Measurements from ENCODE around the gene FGF2.
"Not testable (repeated sequence)": the region's sequence is repeated elsewhere in the genome, so short reads cannot be mapped to it uniquely, and the experiment has no call there.

FGF2 gene

DNA sequence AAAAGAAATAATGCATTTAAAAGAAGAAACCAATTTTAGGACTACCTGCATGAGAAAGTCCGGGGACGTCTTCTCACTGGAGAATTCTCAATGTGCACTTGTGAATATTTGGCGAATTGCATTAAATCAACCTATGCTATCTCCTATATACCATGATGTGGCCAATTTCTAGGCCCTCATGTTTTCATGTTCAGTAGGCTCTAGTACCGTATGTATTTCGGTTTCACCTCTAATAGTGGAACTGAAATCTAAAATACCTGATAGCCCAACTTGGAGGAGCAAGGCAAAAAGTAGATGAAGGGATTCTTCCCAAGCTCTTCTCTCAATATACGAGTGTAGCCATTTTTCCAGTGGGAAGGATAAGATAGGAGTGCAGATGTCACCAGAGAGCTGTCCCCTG, 11.4 kb upstream of the FGF2 start:
- no peak for DNase-seq

- no peak for DNase-seq
Observed at GRCh38 chr4:122816476-122816875, 10.2 kb upstream of the FGF2 start.

DNA sequence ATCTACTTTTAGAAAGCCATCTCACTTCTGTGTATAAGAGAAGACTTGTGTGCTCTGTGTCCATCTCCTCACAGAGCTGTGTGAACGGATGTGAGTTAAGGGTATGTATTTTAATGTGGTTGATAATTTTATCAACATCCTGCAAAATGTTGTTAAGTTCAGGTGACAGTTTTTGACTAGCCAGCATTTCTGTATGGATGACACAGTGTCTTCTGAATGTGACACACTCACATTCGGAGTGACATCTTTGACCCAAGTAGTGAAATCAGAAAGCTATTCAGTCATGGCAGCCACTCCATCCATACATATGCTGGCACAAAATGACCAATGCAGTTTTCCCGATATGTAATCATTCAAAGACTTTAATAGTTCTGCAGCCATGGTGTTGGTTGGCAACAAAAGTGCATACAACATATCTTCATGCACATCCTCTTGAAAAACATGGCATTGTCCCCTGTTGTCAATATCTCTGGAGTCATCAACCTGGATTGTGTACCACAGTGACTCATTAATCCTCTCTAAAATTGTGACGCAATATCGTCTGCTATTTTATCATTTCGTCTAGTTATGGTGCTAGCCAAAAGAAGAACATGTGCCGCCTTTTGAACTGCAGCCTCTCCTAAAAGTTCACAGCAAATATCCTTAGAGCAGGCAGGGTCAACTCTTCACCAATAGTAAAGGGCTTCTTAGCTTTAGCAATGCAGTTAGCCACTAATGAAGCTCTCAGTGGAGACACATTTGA, 6.8 kb upstream of the FGF2 start:
- no peak for DNase-seq

- no peak for DNase-seq
Observed at GRCh38 chr4:122821092-122821491, 5.5 kb upstream of the FGF2 start.

- no peak for DNase-seq
Observed at GRCh38 chr4:122822466-122822865, 4.2 kb upstream of the FGF2 start.

- no peak for DNase-seq
Observed at GRCh38 chr4:122823476-122823875, 3.2 kb upstream of the FGF2 start.

GRCh38 chr4:122824616-122825015, 2.0 kb upstream of the FGF2 start:
- DNase-seq, result no peak

GRCh38 chr4:122826079-122826527, 528 bp upstream of the FGF2 start:
- DNase-seq, result no peak

GRCh38 chr4:122827258-122827878, 737 bp downstream of the FGF2 start:
- no peak for DNase-seq

DNA sequence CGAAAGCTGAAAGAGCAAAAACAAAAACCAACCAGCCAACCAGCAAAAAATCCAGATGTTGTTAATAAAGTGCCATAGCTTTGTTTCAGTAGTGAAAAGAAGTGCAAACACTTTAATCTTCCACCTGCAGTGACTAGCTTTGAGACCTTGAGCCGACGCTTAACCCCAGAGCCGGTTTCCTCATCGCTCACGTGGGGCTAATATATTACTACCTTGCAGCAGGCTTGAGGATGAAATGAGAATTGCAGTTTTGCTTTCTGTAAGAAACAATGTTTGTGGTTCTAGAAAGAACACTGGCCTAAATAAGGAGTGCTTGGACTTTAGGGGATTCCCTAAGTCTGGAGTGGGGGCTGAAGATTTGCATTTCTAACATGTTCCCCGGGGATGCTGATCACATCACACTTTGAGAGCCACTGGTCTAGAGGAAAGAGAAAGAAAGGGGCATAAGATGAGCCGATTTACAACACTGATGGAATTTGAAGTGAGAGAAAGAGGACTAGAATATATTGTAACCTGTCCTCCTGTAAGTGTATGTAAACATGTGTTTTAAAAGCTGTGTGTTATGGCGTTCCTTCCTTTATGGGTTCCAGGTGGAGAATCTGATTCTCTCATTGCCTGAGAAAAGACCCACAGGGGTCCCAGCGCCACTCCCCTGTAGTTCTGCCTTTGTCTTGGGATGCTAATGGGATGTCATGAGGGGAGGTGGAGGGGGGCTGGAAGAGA, 1.4 kb downstream of the FGF2 start:
- no peak for DNase-seq

GRCh38 chr4:122830426-122831095, 3.9 kb downstream of the FGF2 start:
- DNase-seq, result no peak

- DNase-seq, result no peak
Observed at GRCh38 chr4:122831515-122832196, 5.0 kb downstream of the FGF2 start.

GRCh38 chr4:122832732-122833131, 6.1 kb downstream of the FGF2 start:
- DNase-seq, result no peak

DNA sequence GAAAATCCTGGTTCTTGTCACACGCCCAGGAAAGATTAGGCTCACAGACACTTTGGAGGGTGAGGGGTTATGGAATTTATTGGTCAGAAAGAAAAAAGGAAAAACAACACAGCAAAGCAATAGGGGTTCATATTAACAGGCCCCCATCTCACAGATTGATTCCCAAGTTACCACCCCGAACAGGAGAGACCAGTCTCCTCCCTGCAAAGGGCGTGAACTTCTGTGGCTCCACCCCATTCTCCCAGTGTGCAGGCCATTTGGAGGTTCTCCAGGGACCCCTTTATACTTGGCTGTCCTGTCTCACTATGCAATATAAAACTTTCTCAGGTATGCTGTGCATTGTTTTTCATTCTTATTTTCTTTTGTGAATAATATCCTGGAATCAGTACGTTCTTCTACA, 7.4 kb downstream of the FGF2 start:
- DNase-seq, result no peak

DNA sequence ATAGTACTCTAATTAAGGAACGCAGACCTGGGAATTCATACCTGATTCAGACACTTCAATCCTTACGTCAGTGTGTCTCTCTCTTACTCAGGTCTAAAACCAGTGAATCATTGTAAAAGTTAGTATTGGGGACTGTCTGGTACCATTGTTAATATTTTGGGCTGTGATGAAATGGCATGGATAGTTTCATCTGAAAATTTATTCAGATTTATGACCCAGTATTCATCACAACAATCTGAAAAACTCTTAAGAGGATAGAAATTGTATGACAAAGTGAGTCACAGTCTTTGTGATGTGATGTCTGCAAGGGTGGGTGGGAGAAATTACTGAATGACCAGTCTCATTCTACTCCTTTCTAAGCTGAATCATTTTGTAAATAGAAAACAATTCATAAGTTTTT, 10.3 kb downstream of the FGF2 start:
- no peak for DNase-seq

DNA sequence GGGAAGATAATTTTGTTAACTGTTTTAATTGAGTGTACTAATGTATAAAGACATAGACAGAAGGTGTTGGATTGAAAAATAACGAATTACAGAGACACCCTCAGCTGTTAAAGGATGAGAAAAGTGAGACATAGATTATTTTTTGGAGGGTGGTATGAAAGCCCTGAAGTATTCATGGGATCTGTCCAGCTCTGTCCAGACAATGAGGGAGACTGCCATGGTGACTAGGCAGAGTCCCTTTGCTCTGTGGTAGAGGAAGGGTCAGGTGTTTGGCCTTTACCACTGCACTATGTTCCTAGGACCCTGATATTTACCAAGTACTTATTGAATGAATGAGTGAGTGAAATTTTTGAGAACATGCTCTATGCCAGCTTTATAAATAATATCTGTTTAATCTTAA, 11.4 kb downstream of the FGF2 start:
- no peak for DNase-seq

DNA sequence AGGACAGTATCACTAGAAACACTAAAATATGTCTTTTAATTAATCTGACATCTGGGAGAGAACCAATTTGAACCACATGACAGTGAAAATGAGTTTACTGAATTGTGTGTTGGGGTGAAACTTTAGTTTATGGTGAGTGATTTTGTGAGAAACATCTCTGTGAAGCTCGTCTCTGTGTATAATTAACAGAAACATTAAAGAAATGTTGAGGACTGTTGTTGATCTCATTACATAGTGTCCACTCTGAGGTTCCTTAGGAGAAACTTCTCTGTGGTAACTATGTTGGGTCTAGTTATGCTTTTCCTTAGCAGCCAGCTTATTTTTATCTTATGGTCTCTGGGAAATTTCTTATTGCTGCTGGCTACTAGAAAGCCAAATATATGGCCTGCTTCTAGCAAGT, 15.8 kb downstream of the FGF2 start:
- no peak for DNase-seq

DNA sequence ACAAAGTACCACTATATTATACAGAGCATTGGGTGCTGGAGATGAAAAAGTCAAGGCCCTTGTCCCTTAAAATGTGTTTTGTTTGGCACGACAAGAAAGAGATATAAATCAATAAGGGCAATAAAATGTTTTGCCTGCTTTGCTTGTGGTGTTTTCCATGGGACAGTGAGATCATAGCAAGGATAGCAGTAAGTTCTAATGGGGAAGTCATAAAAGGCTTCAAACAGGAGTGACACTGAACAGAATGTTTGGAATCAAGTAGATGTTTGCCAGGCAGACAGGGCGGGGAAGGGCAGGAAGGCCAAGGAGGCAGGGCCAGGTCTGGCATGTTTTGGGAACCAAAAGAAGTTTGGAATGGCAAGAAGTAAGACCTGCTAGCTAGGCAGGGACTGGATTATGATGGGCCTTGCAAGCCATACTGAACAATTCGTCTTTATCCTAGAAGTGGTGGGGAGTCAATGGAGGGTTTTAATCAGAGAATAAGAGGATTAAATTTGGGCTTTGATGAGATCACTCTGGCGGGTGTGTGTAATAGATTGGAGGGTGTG, 16.4 kb downstream of the FGF2 start:
- no peak for DNase-seq

DNA sequence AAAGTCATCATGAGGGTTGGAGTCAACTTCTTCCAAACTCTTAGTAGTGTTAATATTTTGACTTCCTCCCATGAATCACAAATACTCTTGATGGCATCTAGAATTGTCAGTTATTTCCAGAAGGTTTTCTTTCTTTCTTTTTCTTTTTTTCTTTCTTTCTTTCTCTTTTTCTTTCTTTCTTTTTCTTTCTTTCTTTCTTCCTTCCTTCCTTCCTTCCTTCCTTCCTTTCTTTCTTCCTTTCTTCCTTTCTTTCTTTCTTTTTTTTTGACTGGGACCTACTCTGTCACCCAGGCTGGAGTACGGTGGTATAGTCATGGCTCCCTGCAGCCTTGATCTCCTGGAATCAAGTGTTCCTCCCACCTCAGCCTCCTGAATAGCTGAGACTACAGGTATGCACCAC, 17.8 kb downstream of the FGF2 start:
- not testable (repeated sequence) for DNase-seq

DNA sequence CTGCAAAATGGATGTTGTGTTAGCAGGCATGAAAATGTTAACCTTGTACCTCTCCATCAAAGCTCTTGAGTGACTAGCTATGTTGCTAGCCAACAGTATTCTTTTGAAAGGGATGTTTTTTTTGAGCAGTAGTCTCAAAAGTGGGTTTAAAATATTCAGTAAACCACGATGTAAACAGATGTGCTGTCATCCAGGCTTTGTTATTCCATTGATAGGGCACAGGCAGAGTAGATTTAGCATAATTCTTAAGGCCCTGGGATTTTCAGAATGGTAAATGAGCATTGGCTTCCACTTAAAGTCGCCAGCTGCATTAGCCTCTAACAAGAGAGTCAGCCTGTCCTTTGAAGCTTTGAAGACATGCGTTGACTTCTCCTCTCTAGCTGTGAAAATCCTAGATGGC, 18.4 kb downstream of the FGF2 start:
- DNase-seq, result no peak

- no peak for DNase-seq
Observed at GRCh38 chr4:122845760-122846159, 19.1 kb downstream of the FGF2 start.

- no peak for DNase-seq
Observed at GRCh38 chr4:122847931-122848330, 21.3 kb downstream of the FGF2 start.

DNA sequence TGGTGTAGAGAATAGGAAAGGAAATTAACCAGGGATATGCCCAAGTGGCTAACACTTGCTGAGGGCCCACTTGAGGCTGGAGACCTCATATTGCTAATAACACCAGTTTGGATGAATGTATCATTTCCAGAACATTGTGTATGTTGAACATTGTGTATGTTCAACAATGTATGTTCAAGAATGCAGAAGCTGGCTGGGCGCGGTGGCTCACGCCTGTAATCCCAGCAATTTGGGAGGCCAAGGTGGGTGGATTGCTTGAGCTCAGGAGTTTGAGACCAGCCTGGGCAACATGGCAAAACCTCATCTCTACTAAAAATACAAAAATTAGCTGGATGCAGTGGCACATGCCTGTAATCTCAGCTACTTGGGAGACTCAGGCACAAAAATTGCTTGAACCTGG, 23.2 kb downstream of the FGF2 start:
- not testable (repeated sequence) for DNase-seq

Data from activated naive CD4-positive, alpha-beta T cell (primary cell).